ELR (cell line): Measurements from ENCODE around the gene MSI2.

ENCODE experiments used
- DNase-seq: peaks from one replicate; pipeline ENCODE4 v3.0.0-alpha.2; 2015; ENCODE audit warnings: low read depth

MSI2 gene

DNA sequence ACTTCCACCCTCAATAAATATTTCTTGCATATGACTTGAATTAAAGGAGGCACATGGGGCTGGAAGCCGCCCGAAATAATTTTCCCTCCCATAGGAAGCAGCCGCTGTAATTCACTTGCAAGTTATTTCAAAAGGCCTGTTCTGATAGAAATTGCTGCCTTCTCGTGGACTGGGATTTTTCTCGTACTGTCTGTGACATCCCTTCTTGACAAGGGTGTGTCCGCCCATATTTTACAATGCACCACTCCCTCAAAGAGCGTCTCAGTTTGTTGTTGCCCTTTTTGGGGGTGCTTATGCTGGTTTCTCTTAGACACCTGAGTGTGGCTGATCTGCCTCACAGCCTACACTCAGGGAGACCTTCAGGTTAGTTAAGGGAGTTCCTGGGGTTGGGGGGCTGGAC lies 160.0 kb downstream of the MSI2 start:
- DNase-seq: no peak

DNA sequence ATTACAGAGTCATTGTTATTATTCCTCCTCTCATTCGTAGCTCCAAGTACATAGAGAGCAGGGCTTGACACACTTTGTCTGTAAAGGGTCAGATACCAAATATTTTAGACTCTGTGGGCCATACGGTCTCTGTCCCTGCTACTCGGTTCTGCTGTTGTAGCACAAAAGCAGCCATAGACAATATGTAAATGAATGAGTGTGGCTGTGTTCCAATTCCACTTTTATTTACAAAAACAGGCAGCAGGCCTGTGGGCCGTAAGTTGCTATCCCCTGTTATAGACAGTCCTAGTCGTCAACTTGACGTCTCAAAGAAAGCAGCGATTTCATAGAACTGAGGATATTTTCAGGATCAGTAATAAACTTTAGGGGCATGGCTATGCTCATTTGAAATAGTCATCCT lies 161.6 kb downstream of the MSI2 start:
- DNase-seq: no peak

DNA sequence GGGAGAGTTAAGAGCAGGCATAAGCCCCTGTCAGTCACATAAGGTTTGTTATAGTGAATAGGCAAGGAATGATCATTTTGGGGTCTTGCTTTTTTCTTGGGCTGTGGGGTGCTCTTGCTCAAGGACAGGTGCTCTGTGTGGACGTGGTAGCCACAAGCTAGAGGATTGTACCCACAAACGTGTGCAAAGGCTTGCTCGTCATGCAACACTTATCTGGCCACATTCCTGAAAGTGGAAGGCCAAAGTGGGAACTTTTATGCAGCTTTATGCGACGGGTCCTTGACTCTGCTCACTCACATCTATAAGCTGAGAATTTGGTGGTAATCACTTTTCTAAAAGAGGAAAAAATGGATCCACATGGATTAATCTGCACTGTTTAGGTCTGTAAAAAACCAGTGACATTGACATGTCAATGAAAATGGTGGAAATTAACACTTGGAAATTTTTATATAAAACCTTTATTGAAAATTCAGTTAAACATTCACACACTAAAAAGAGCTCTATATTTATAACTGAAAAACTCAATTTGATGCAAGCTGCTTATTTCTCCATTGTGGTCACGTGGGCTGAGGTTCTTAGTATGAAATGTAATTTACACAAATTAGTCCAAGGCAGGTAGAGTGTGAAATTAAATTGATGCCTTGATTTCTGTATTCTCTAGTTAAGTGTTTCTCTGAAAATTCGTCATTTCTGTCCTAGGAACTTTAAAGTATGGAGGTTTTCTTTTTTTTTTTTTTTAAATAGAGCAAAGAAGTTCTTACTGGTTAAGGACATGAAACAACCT lies 162.3 kb downstream of the MSI2 start:
- no peak for DNase-seq

DNA sequence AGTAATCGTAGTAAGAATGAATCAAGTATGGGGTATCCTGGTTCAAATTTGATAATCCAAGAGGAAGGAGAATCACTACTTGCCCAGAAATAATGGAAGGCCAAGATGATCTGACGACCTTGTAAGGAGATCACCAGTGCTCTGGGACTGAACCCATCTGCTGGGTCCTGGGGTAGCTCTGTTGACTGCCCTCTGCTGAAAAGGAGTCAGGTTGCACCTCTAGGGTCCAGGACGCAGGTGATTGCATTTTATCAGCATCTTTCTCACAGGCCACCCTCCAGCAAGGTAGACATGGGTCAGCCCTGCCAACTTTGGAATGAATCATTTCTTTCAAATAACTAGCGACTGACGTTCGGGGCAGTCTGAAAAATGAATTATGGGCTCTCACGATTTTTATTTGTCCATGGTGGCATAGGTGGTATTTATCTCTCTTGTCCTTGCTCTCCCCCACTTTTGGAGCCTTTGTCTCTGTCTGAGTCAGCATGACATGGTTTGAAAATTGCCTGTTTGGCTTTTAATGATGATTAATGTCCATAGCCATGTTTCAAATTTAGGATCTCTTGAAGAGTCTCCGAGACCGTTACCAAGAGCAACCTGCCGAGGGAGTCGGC lies 163.7 kb downstream of the MSI2 start:
- no peak for DNase-seq

DNA sequence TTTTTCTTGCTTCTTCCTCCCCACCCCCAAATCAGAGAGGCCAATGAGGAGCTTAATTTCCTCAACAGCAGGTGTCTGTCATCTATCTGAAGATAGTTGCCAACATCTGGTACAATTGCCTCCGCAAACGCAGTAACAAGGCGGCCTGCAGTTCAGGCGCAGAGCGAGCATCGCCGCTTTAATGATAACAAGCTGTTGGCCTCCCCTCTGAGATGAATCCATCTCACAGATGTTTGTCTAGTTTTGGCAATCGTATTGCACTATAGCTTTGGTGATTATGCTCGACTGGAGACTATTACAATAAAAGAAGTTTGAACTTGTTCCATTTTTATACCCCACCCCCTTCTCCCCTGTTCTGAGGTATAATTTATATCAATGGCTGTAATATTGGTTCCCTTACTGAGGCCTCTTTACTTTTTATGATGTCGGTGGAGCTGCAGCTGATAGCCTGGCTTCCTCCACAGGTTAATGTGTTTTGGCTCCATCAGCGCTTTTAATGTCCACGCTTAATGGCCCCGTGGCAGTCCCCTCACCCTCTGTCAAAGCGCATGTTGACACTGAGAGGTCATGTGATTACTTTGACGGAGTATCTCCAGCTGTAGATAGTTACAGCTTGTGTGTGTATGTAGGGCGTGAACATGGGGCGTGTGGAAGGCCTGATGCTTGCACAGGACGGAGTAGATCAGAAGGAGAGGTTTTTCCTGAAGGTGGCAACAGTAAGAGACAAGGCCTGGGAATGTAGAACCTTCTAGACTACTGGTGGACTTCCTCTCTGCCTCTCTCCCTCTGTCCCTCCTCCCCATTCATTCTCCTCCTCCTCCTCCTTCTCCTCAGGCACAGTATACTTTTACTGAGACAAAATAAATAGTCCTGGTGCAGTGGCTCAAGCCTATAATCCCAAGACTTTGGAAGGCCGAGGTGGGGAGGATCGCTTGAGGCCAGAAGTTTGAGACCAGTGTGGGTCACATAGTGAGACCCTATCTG lies 164.7 kb downstream of the MSI2 start:
- DNase-seq: no peak

DNA sequence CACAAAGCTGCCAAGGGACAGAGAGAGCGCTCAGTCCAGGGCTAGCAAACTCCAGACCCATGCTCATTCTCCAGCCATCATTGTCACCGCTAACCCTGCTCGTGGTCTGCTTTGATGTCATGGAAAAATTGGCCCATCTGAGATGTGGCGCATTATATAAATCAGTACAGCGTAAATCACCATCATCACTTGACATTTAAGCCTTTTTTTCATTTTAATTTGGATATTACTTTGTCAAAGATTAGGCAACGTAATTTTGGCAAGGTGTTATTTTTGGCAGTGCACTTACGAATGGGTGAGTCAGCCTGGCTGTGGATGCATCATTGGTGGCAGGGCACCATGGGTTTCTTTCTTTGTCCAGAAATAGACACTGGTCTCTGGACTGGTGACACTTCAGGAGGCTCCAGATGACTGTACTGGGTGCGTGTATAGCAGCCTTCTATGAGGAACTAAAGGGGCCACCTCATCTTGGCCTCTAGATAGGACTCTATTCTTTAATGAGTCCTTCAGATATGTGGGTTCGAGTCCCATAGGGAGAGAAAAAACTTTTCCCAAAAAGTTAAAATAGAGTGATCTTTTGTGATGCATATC lies 166.3 kb downstream of the MSI2 start:
- DNase-seq: peak; percentile 69

DNA sequence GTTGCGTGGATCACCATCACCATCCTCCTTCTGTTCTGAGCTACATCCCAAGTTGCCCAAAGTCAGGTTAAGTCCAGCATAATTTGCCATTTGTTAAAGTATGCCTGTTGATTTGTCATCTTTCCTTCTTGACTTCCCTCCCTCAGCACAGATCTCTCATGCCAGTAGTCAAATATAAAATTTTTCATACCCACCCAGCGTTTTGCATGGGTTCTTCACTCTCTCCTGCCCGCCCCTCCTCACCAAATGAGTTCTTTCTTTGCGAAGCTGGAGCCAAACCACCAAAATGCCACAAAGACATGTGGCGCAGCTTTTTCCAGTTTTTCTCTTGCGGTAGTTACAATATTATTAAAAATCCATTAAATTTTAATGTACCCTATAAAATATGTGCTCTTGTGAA lies 167.2 kb downstream of the MSI2 start:
- DNase-seq: no peak

DNA sequence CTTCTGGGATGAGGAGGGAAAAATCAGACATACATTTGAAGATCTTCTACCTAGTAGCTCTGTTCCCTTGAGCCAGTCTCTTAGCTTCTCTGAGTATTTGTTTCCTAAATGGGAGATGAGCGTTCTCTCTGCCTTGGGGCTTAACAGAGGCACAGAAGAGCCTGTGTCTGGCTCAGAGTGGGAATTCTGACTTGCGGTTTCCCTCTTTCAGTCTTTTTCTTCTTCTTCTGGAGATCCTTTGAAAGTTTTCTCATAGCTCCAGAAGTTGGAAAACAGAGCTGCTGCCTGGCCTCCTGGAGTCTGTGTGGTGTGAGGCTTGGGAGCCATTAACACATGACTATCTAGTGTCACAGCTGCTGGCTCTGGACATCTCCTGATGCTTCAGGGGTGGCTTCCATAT lies 167.9 kb downstream of the MSI2 start:
- no peak for DNase-seq

DNA sequence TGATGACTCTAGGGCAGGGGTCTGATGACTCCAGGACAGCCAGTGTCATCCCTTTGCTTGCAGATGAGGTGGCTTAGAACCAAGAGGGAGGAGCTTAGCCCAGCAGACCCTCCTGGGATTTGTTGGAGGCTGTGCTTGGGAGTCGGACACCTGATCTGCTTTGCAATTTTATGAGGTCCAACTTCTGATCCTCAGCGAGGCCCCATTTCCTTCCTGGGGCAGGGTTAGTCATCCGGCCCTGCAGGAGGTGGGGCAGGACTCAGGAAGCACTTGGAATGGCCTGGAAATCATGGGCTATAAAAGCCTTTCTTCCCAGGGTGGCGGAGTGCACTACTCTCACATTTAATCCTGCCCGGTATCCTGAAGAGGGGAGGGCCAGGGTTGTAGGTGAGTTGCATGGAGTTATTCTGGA lies 168.5 kb downstream of the MSI2 start:
- DNase-seq: peak; percentile 73

DNA sequence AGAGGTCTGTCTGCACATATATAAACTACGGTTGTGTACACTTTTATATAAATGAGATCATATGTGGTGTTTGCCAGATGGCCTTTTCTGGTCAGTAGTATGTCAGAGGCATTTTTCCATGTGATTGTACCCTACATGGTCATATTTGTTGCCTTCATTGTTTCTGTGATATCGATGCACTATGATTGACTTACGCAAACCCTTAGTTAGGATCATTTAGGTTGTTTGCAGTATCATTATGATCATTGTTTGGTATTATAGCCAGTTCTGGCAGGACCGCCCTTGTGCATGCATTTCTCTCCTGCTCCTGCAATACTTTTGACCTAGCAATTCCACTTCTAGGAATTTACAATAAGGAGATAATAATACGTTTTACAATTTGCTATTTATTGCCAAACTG lies 169.1 kb downstream of the MSI2 start:
- DNase-seq: no peak

DNA sequence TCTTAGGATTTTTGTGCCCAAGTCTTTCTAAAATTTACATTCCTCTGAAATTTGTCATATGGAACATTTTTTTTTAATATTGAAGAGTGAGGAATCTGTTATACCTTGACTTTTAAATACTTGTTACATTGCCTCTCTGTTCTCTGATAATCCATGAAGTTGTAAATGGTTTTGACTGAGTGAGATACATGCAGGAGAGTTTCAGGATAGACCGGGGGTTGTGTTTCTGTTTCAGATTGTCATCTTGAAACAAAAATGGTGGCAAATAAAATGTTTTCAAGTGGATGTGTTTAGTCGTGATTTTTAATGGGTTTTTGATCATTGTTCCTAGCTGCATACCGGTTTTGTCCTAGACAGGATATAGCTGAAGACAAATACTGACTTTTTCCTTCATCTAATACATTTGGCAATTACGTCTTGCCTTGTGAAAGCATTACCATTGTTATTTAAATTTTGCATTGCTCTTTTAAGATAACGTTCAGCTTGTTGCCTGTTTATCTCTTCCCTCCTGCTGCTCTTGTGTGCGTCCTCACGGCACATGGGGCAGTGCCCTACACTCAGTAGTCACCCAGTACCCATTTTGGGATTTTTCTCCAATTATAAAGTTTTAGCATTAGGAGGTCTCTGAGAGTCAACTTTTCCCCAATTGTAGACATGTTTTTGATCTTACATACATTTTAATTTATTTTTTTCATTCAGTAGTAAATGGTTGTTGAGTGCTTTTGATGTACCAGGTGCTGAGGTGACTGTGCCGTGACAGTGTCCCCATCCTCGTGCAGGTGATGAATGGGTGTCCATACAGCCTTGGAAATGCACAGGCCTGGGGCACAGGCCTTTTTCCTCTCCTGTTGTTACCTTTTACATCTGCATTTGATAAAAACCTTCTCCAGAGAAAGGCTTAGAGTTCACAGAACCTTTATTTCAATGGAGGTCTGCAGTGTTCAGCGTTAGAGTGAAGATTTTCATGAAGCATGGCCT lies 169.9 kb downstream of the MSI2 start:
- no peak for DNase-seq

DNA sequence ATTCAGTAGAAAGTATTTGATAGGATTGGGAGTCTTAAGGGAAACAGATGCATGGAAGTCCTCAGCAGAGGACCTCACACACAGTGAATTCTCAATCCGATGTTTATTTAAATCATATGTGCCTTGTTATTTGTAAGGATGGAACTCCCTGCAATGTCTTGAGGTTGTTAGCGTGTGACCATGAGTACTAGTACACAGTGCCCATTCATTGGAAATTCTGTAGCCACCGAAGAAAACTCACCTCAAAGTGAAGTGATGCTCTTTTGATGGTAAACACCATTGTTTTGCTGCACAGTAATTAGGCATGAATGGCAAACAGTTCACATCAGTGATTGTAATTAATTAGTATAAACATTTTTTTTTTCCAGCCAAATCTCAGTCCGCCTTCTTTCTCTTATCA lies 173.6 kb downstream of the MSI2 start:
- no peak for DNase-seq

DNA sequence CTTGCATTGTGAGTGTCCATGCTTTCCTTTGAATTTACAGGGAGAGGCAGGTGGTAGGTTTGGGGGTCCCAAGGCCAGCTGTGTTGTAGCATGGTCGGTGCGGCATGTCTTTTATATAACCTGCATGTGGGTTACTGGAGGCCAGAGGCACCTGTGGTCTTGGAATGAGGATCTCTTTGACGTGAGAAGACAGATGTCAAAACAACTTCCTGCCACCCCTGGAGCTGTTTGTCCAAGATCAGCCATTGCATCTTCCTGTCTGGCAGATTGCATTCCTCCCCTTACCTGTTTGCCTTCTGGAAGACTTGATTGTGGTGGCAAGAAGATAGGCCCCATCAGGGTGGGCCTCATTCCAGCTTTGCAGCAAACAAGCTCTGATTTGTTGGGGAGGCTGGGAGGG lies 175.1 kb downstream of the MSI2 start:
- no peak for DNase-seq

DNA sequence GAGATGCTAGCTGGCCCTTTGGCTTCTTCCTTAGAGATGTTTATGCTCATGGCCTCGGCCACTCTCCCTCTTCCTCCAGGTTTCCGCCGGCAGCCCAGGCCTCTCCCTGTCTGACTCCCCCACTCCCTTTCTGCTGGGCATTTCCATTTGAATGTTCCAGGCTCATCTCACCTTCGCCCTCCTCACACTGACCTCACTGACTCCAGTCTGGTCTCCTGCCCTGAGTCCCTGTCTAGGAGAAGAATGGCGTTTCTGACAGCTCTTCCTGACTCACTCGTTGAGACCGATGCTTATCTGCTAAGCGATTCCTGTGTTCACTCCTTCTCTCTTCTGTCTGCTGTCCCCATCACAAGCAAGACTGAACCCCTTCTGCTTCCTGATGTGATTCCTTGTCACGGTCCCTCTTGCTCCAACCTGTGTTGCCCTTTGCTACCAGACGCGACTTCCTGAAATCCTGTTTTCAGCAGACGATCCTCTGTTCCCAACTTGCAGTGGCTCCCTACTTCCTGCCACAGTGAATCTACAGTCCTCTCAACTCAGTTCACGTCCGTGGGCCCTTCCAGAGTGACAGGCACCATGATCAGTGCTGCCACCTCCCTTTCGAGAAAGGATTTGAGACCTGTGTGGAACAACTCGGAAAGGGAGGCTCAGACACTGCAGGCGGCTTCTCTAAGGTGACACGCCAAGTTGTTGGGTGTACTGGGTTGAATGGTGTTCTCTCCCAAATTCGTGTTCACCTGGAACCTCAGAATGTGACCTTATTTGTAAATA lies 176.4 kb downstream of the MSI2 start:
- no peak for DNase-seq

DNA sequence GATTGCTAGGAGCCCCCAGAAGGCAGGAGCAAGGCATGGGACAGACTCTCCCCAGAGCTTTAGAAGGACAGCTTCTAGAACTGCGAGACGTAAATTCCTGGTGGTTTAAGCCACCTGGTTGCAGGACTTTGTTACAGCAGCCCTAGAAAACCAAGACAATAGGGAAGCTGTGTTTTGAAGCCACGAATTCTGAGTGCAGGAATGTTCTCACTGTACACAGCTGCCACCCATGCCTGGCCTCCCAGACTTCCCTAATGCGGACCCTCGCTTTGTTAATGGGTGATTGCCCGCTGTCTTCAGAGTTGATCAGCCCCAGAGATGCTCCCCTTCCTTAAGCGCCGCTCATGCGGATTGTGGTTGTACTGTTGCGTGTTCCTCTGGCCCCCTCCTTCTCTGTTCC lies 177.1 kb downstream of the MSI2 start:
- DNase-seq: no peak

DNA sequence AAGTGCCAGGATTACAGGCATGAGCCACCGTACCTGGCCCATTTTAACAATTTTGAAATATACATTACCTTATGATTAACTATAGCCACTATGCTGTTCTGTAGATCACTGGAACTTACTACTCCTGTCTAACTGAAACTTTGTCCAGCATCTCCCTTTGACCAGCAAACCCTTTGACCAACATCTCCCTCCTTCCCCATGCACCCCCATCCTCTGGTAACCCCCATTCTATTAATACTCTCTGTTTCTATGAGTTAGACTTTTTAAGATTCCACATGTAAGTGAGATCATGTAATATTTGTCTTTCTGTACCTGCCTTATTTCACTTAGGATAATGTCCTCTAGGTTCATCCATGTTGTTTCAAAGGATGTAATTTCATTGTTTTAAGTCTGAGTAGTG lies 178.0 kb downstream of the MSI2 start:
- no peak for DNase-seq

DNA sequence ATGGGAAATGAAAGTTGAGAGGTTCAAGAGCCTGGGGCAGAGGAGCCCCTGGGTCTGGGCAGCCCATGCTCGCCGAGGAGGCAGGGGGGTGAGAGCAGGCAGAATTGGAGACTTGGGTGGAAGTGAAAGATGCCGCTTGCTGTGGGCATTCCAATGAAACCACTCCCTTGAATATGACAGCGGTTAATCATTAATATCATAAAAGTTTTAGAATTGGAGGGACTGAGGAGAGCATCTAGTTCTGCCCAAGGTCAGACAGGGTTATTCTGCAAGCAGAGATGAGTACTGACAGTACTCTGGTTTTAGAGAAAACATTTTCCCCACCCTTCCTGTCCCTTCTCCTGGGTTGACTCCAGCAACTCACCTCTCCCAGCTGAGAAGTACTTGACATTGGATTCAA lies 180.2 kb downstream of the MSI2 start:
- DNase-seq: no peak

DNA sequence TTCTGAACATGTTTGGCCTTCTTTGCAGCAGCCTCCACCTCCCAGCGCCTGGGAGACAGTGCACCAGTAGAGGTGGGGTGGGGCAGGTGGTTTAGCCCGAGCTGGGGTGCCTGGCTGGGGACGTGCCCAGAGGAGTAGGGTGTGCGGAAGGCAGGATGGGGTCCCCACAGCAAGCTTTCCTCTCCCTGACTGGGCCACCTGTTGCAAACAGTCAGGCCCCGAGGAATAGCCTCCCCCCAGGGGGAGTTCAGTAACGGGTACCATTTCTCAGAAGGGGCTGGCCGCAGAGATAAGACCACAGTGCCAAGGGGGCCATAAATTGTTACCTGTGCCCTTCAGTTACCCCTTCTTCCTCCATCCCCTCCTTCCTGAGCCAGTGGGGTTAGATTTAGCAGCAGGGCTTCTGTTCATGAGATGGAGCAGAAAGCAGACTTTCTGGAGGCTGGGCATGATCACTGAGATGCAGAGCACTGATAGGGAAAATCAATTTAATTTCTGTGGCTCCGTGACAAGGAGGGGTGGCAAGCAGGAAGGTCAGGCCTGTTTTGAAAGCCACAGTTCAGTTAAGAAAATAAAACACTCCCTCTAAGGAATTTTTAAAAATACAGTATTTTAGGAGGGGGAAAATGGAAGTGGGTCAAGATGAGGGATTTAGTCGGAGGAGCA lies 181.9 kb downstream of the MSI2 start:
- no peak for DNase-seq

DNA sequence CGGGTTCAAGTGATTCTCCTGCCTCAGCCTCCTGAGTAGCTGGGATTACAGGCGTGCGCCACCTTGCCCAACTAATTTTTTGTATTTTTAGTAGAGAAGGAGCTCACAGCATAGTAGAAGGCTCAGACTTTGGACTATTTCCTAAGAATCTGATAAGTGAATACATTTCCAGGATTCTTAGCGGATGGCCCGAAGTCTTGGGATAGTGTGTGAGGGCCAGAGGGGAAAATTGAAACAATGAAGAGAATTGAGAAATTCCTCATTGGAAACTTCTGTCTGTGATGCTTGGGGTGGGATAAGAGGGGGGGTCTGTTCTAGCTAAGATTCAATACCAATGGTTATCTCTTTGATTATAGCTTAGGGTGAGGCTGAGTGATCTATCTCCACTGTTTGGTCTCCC lies 183.3 kb downstream of the MSI2 start:
- no peak for DNase-seq
